Peyer's patch (tissue), 4 donors: ENCODE results near the gene ZNF672. TPM values are rescaled to one million over a fixed set of nuclear protein-coding genes. Genes with fewer than 3 reads are reported as not detected.

Source experiments
- DNase-seq, 3 donors: peaks; one replicate each; pipeline ENCODE4 v3.0.0-alpha.2; 2017 to 2019
- H3K27ac ChIP-seq, 4 donors: fragments of 200-600 bp; sonication (generic); one replicate each; pipeline ENCODE4 v1.5.1; 2016 to 2019
- H3K27me3 ChIP-seq, 2 donors: fragments of 200-600 bp; sonication (generic); one replicate each; pipeline ENCODE4 v1.5.1; 2019
- H3K36me3 ChIP-seq, 3 donors: fragments of 200-600 bp; sonication (generic); one replicate each; pipeline ENCODE4 v1.5.1; 2016 to 2019
- H3K4me1 ChIP-seq, 4 donors: fragments of 200-600 bp; sonication (generic); one replicate each; pipeline ENCODE4 v1.5.1; 2016 to 2019
- H3K4me3 ChIP-seq, 4 donors: fragments of 200-600 bp; sonication (generic); 1 replicate in 3 of 4; 2 replicates in 1 of 4; pipeline ENCODE4 v1.5.1; 2016 to 2019; ENCODE audit warnings: mild to moderate bottlenecking in 1 of 4
- H3K9me3 ChIP-seq, 4 donors: fragments of 200-600 bp; sonication (generic); one replicate each; pipeline ENCODE4 v1.5.1; 2016 to 2019; ENCODE audit warnings: mild to moderate bottlenecking in 1 of 4
- POLR2A ChIP-seq, 2 donors: fragments of 450-650 bp; IDR thresholded peaks; one replicate each; pipeline ENCODE4 v1.5.1; 2017; ENCODE audit warnings: antibody characterized with exemption in 2 of 2, mild to moderate bottlenecking in 2 of 2, moderate library complexity in 2 of 2
- small RNA-seq, 2 donors: library from RNA; depleted of rRNA; stranded (forward); fragments of <200 nt; gene quantifications; one replicate each; pipeline ENCODE3, GENCODE V24; 2016
- total RNA-seq, 4 donors: library from RNA; depleted of rRNA; stranded (reverse); fragments of >200 nt; gene quantifications; one replicate each; pipeline ENCODE4 v1.1.0, GENCODE V29; 2016
- TF ChIP-seq, protein P1 (sequence below), 6 experiments: fragments of 450-650 bp in 4 of 6; fragments of 200-600 bp in 2 of 6; sonication (generic) in 1 of 6; IDR thresholded peaks; one replicate each; pipeline ENCODE4 v1.5.1; 2017 to 2019; ENCODE audit warnings: antibody characterized with exemption in 6 of 6, mild to moderate bottlenecking in 3 of 6, moderate library complexity in 1 of 6

ZNF672 gene
- total RNA-seq, 4 donors from 2014 or later, result 48.4 to 64.4 (median 60.5) TPM

GRCh38 chr1:248894837-248895236, 56.8 kb downstream of the ZNF672 start:
- no peak for DNase-seq
- H3K4me3 ChIP-seq, result no peak overlapping the region
- no peaks in the 10 kb centered on the region for H3K4me1 ChIP-seq

GRCh38 chr1:248897412-248898337, 59.7 kb downstream of the ZNF672 start:
- H3K4me3 ChIP-seq, result no peak overlapping the region
- DNase-seq, result no peak
- no peaks in the 10 kb centered on the region for H3K36me3 ChIP-seq
- no peaks in the 10 kb centered on the region for H3K4me1 ChIP-seq
- no peak for TF ChIP-seq POLR2A (IDR thresholded peaks at IDR 0.05)
- TF ChIP-seq, protein P1, sequence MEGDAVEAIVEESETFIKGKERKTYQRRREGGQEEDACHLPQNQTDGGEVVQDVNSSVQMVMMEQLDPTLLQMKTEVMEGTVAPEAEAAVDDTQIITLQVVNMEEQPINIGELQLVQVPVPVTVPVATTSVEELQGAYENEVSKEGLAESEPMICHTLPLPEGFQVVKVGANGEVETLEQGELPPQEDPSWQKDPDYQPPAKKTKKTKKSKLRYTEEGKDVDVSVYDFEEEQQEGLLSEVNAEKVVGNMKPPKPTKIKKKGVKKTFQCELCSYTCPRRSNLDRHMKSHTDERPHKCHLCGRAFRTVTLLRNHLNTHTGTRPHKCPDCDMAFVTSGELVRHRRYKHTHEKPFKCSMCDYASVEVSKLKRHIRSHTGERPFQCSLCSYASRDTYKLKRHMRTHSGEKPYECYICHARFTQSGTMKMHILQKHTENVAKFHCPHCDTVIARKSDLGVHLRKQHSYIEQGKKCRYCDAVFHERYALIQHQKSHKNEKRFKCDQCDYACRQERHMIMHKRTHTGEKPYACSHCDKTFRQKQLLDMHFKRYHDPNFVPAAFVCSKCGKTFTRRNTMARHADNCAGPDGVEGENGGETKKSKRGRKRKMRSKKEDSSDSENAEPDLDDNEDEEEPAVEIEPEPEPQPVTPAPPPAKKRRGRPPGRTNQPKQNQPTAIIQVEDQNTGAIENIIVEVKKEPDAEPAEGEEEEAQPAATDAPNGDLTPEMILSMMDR (IDR thresholded peaks at IDR 0.05), result no peak
- no peak overlapping the region for H3K27ac ChIP-seq
- H3K9me3 ChIP-seq, result no peaks in the 10 kb centered on the region
- no peaks in the 10 kb centered on the region for H3K27me3 ChIP-seq

More at GRCh38 chr1:248894837-248895236, 56.8 kb downstream of the ZNF672 start:
- no peak for TF ChIP-seq POLR2A (IDR thresholded peaks at IDR 0.05)
- TF ChIP-seq, protein P1 (IDR thresholded peaks at IDR 0.05), result no peak
- no peaks in the 10 kb centered on the region for H3K9me3 ChIP-seq
- no peak overlapping the region for H3K27ac ChIP-seq
- H3K36me3 ChIP-seq, result no peaks in the 10 kb centered on the region
- no peaks in the 10 kb centered on the region for H3K27me3 ChIP-seq

Small RNAs within 50 kb of the gene (small RNA-seq; reads per million reads assigned to genes)
- 0 reads per million in 2 donors for gene MIR3124

Other genes starting within 250 kb of the ZNF672 start
- gene OR2T10, start 240.5 kb upstream of the ZNF672 start, total RNA-seq, result not detected
- gene OR2T11, start 203.1 kb upstream of the ZNF672 start, total RNA-seq, result not detected
- not detected for gene OR2T35, start 192.9 kb upstream of the ZNF672 start, total RNA-seq
- gene OR2T27, start 182.7 kb upstream of the ZNF672 start, total RNA-seq, result not detected
- gene OR14I1, start 135.5 kb upstream of the ZNF672 start, total RNA-seq, result not detected
- 10 to 100 TPM in 3 of 4 donors, not detected in 1; 28.5 to 53.8 (median 34.7) TPM for gene LYPD8, start 82.5 kb upstream of the ZNF672 start, total RNA-seq
- gene SH3BP5L, start 12.3 kb upstream of the ZNF672 start, total RNA-seq, result 10 to 100 TPM; 19.0 to 60.6 (median 51.5) TPM
- gene ZNF692, start 20.9 kb downstream of the ZNF672 start, total RNA-seq, result 100 to 1,000 TPM in 2 of 4 donors, 10 to 100 TPM in 2; 46.2 to 128 (median 104) TPM
- 10 to 100 TPM in 3 of 4 donors, 1 to 10 TPM in 1; 9.9 to 17.2 (median 14.4) TPM for gene PGBD2, start 68.0 kb downstream of the ZNF672 start, total RNA-seq